ENCODE measurements around the gene LEFTY1.

Gene LEFTY1

GRCh38 chr1:225868631-225869330 lies 20.2 kb downstream of the LEFTY1 start:
- DNase-seq = no peak

- DNase-seq = no peak
Measured at GRCh38 chr1:225866981-225867380, 22.0 kb downstream of the LEFTY1 start.

GRCh38 chr1:225866061-225866837 lies 22.7 kb downstream of the LEFTY1 start:
- no peak for DNase-seq

GRCh38 chr1:225865514-225865913 lies 23.4 kb downstream of the LEFTY1 start:
- DNase-seq = no peak

- no peak for DNase-seq
Measured at GRCh38 chr1:225863167-225863566, 25.8 kb downstream of the LEFTY1 start.

GRCh38 chr1:225862581-225862950 lies 26.4 kb downstream of the LEFTY1 start:
- DNase-seq = no peak

GRCh38 chr1:225861834-225862580 lies 26.9 kb downstream of the LEFTY1 start:
- no peak for DNase-seq

GRCh38 chr1:225860876-225861441 lies 28.0 kb downstream of the LEFTY1 start:
- DNase-seq = no peak

GRCh38 chr1:225860107-225860506 lies 28.8 kb downstream of the LEFTY1 start:
- DNase-seq = no peak

GRCh38 chr1:225859151-225859550 lies 29.8 kb downstream of the LEFTY1 start:
- no peak for DNase-seq

- no peak for DNase-seq
Measured at GRCh38 chr1:225857256-225857655, 31.7 kb downstream of the LEFTY1 start.

- DNase-seq = no peak
Measured at GRCh38 chr1:225855503-225856300, 33.2 kb downstream of the LEFTY1 start.

- no peak for DNase-seq
Measured at GRCh38 chr1:225853441-225853840, 35.5 kb downstream of the LEFTY1 start.

- DNase-seq = no peak
Measured at GRCh38 chr1:225852413-225853124, 36.4 kb downstream of the LEFTY1 start.

- DNase-seq = no peak
Measured at GRCh38 chr1:225851805-225852204, 37.1 kb downstream of the LEFTY1 start.

- DNase-seq = no peak
Measured at GRCh38 chr1:225850370-225850769, 38.6 kb downstream of the LEFTY1 start.

- DNase-seq = no peak
Measured at GRCh38 chr1:225849925-225850324, 39.0 kb downstream of the LEFTY1 start.

- DNase-seq = no peak
Measured at GRCh38 chr1:225848030-225848955, 40.7 kb downstream of the LEFTY1 start.

GRCh38 chr1:225847610-225848009 lies 41.3 kb downstream of the LEFTY1 start:
- DNase-seq = peak; percentile 88

Measured in NCI-H2029 (cell line).